ENCODE data around the gene ZNF562.

Gene ZNF562

GRCh38 chr19:9644472-9644871 is 30.4 kb downstream of the ZNF562 start:
- no peak for DNase-seq (ENCODE audit: low read depth)

GRCh38 chr19:9641810-9642209 is 33.1 kb downstream of the ZNF562 start:
- no peak for DNase-seq (ENCODE audit: low read depth)

GRCh38 chr19:9640956-9641355 is 33.9 kb downstream of the ZNF562 start:
- DNase-seq (ENCODE audit: low read depth) = no peak

- DNase-seq (ENCODE audit: low read depth) = no peak
Measured at GRCh38 chr19:9636018-9636417, 38.9 kb downstream of the ZNF562 start.

GRCh38 chr19:9627856-9628255 is 47.0 kb downstream of the ZNF562 start:
- no peak for DNase-seq (ENCODE audit: low read depth)

- no peak for DNase-seq (ENCODE audit: low read depth)
Measured at GRCh38 chr19:9622531-9622930, 52.4 kb downstream of the ZNF562 start.

- DNase-seq (ENCODE audit: low read depth) = peak; percentile 83
Measured at GRCh38 chr19:9621156-9622037, 53.5 kb downstream of the ZNF562 start, which contains the start of gene ZNF561. TSS of gene ZNF561 (minus strand) at chr19:9621232. CDS start at chr19:9619456, 1,776 bp downstream.

GRCh38 chr19:9620842-9621155 is 54.1 kb downstream of the ZNF562 start:
- no peak for DNase-seq (ENCODE audit: low read depth)

- DNase-seq (ENCODE audit: low read depth) = no peak
Measured at GRCh38 chr19:9615844-9616243, 59.1 kb downstream of the ZNF562 start.

- DNase-seq (ENCODE audit: low read depth) = peak; percentile 11
Measured at GRCh38 chr19:9610484-9611113, 64.3 kb downstream of the ZNF562 start.

- DNase-seq (ENCODE audit: low read depth) = no peak
Measured at GRCh38 chr19:9608912-9609311, 66.0 kb downstream of the ZNF562 start.

GRCh38 chr19:9597027-9597426 is 77.9 kb downstream of the ZNF562 start:
- DNase-seq (ENCODE audit: low read depth) = peak; percentile 91
